WTC11 (cell line): ENCODE data around the gene U2AF2. TPM values are rescaled to one million over a fixed set of nuclear protein-coding genes. Genes with fewer than 3 reads are reported as not detected.

Experiments used
- ATAC-seq: fragments of 200-7000 bp; cut with Tn5 transposase; 2 replicates; pipeline ENCODE4 v1.10.0; 2021; ENCODE audit warnings: mild to moderate bottlenecking, moderate library complexity
- CTCF ChIA-PET: fragments of 300-600 bp; sonication (Branson Sonifier 250); formaldehyde crosslinking; loops from one replicate; lab custom pipeline; 2021; ENCODE audit warnings: antibody characterized with exemption; lab: Charles Lee
- POLR2A ChIA-PET: fragments of 350-600 bp; sonication (Branson Sonifier 250); formaldehyde crosslinking; loops from one replicate; lab custom pipeline; 2021; ENCODE audit warnings: antibody characterized with exemption; lab: Charles Lee
- DNase-seq: peaks from one replicate; pipeline ENCODE4 v3.0.0; 2021; ENCODE audit warnings: low spot score
- H3K27ac Mint-ChIP-seq: 2 replicates; pipeline ENCODE4 v1.8.0; 2021; ENCODE audit warnings: mixed read lengths
- H3K27me3 Mint-ChIP-seq: 2 replicates; pipeline ENCODE4 v1.8.0; 2021; ENCODE audit warnings: low read depth, mild to moderate bottlenecking, moderate library complexity, mixed read lengths
- H3K36me3 Mint-ChIP-seq: 2 replicates; pipeline ENCODE4 v1.8.0; 2021; ENCODE audit warnings: mixed read lengths
- H3K4me1 Mint-ChIP-seq: 2 replicates; pipeline ENCODE4 v1.8.0; 2022; ENCODE audit warnings: mixed read lengths
- H3K4me3 Mint-ChIP-seq: 2 replicates; pipeline ENCODE4 v1.8.0; 2021; ENCODE audit warnings: mild to moderate bottlenecking, moderate library complexity, mixed read lengths
- H3K9me3 Mint-ChIP-seq: 2 replicates; pipeline ENCODE4 v1.8.0; 2021; ENCODE audit warnings: mixed read lengths
- CDX4 ChIP-seq: fragments of 250-450 bp; sonication (Bioruptor Pico); IDR thresholded peaks from 2 replicates; pipeline ENCODE4 v1.9.0; 2021; ENCODE audit warnings: moderate library complexity, mild to moderate bottlenecking, inconsistent platforms, borderline replicate concordance
- CREM ChIP-seq: sonication (generic); formaldehyde crosslinking; IDR thresholded peaks from 2 replicates; pipeline ENCODE4 v1.8.1; 2022; ENCODE audit warnings: mild to moderate bottlenecking, missing genetic modification reagents, moderate library complexity
- CTCF ChIP-seq: fragments of 200-600 bp; IDR thresholded peaks from 2 replicates; pipeline ENCODE4 v1.8.0; 2022; ENCODE audit warnings: antibody characterized with exemption
- EMX1 ChIP-seq: fragments of 250-450 bp; sonication (Bioruptor Pico); IDR thresholded peaks from 2 replicates; pipeline ENCODE4 v1.8.0; 2021; ENCODE audit warnings: mild to moderate bottlenecking
- ESRRA ChIP-seq: sonication (generic); formaldehyde crosslinking; IDR thresholded peaks from 2 replicates; pipeline ENCODE4 v1.8.1; 2022; ENCODE audit warnings: mild to moderate bottlenecking, missing genetic modification reagents, borderline replicate concordance
- FOXP4 ChIP-seq: sonication (generic); formaldehyde crosslinking; IDR thresholded peaks from 2 replicates; pipeline ENCODE4 v1.8.0; 2022; ENCODE audit warnings: mild to moderate bottlenecking, missing genetic modification reagents
- NFATC4 ChIP-seq: fragments of 250-450 bp; sonication (Bioruptor Pico); IDR thresholded peaks from 2 replicates; pipeline ENCODE4 v1.9.0; 2021; ENCODE audit warnings: mild to moderate bottlenecking
- TP53 ChIP-seq: sonication (generic); formaldehyde crosslinking; IDR thresholded peaks from 2 replicates; pipeline ENCODE4 v1.8.1; 2023; ENCODE audit warnings: mild to moderate bottlenecking, missing genetic modification reagents
- ZNF121 ChIP-seq: sonication (generic); formaldehyde crosslinking; IDR thresholded peaks from 2 replicates; pipeline ENCODE4 v1.8.0; 2023; ENCODE audit warnings: missing genetic modification reagents
- ZNF138 ChIP-seq: sonication (generic); formaldehyde crosslinking; conservative IDR thresholded peaks from 2 replicates; pipeline ENCODE4 v1.8.1; 2022; ENCODE audit warnings: mild to moderate bottlenecking, moderate library complexity, missing genetic modification reagents
- ZNF396 ChIP-seq: fragments of 250-450 bp; sonication (Bioruptor Pico); IDR thresholded peaks from 2 replicates; pipeline ENCODE4 v1.8.0; 2021; ENCODE audit warnings: mild to moderate bottlenecking, moderate library complexity, borderline replicate concordance
- ZNF416 ChIP-seq: fragments of 250-450 bp; sonication (Bioruptor Pico); IDR thresholded peaks from 2 replicates; pipeline ENCODE4 v1.9.0; 2021; ENCODE audit warnings: mild to moderate bottlenecking, inconsistent platforms
- ZNF423 ChIP-seq: fragments of 250-450 bp; sonication (Bioruptor Pico); IDR thresholded peaks from 2 replicates; pipeline ENCODE4 v2.1.2; 2022; ENCODE audit warnings: mild to moderate bottlenecking, moderate library complexity
- total RNA-seq: library from RNA; stranded (reverse); gene quantifications from 3 replicates; pipeline ENCODE4 v1.2.3, GENCODE V29; 2021
- TF ChIP-seq, protein P1 (sequence below): fragments of 250-450 bp; sonication (Bioruptor Pico); IDR thresholded peaks from 2 replicates; pipeline ENCODE4 v2.1.2; 2022; ENCODE audit warnings: mild to moderate bottlenecking, moderate library complexity
- TF ChIP-seq, protein P2 (sequence below): sonication (generic); formaldehyde crosslinking; IDR thresholded peaks from 2 replicates; pipeline ENCODE4 v1.8.1; 2023; ENCODE audit warnings: mild to moderate bottlenecking, moderate library complexity, missing genetic modification reagents
- TF ChIP-seq, protein P3 (sequence below): fragments of 250-450 bp; sonication (Bioruptor Pico); IDR thresholded peaks from 2 replicates; pipeline ENCODE4 v1.9.0; 2021; ENCODE audit warnings: mild to moderate bottlenecking
- TF ChIP-seq, protein P4 (sequence below): sonication (generic); formaldehyde crosslinking; IDR thresholded peaks from 2 replicates; pipeline ENCODE4 v1.8.1; 2022; ENCODE audit warnings: mild to moderate bottlenecking, missing genetic modification reagents, moderate library complexity, borderline replicate concordance
- TF ChIP-seq, protein P5 (sequence below): sonication (generic); formaldehyde crosslinking; IDR thresholded peaks from 2 replicates; pipeline ENCODE4 v1.8.1; 2022; ENCODE audit warnings: low read depth, missing genetic modification reagents, borderline replicate concordance
- TF ChIP-seq, protein P6 (sequence below): sonication (generic); formaldehyde crosslinking; conservative IDR thresholded peaks from 2 replicates; pipeline ENCODE4 v1.8.1; 2023; ENCODE audit warnings: mild to moderate bottlenecking, low read depth, missing genetic modification reagents, moderate library complexity

U2AF2 gene
- total RNA-seq, 1 experiment from 2014 or later, result 302 TPM

DNA sequence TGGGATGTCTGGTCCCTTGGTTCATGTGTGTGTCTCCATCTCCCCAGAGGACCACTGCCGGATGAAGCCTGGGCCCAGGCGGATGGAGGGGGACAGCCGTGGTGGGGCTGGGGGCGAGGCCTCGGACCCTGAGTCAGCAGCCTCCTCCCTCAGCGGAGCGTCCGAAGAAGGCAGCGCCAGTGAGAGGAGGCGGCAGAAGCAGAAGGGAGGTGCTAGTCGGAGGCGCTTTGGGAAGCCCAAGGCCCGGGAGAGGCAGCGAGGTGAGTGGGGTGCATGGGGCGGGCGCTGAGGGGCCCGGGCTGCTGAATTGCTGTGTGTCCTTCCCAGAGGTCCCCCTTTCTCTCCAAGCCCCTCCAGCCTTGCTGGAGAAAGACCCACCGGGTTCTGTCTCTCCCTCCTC lies 3.6 kb upstream of the U2AF2 start:
- TF ChIP-seq ZNF416, result no peak
- no peak for TF ChIP-seq NFATC4 (CRISPR knock-in tag)
- TF ChIP-seq, protein P1, sequence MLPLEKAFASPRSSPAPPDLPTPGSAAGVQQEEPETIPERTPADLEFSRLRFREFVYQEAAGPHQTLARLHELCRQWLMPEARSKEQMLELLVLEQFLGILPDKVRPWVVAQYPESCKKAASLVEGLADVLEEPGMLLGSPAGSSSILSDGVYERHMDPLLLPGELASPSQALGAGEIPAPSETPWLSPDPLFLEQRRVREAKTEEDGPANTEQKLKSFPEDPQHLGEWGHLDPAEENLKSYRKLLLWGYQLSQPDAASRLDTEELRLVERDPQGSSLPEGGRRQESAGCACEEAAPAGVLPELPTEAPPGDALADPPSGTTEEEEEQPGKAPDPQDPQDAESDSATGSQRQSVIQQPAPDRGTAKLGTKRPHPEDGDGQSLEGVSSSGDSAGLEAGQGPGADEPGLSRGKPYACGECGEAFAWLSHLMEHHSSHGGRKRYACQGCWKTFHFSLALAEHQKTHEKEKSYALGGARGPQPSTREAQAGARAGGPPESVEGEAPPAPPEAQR (CRISPR knock-in tag), result no peak
- TF ChIP-seq, protein P2, sequence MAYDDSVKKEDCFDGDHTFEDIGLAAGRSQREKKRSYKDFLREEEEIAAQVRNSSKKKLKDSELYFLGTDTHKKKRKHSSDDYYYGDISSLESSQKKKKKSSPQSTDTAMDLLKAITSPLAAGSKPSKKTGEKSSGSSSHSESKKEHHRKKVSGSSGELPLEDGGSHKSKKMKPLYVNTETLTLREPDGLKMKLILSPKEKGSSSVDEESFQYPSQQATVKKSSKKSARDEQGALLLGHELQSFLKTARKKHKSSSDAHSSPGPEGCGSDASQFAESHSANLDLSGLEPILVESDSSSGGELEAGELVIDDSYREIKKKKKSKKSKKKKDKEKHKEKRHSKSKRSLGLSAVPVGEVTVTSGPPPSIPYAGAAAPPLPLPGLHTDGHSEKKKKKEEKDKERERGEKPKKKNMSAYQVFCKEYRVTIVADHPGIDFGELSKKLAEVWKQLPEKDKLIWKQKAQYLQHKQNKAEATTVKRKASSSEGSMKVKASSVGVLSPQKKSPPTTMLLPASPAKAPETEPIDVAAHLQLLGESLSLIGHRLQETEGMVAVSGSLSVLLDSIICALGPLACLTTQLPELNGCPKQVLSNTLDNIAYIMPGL (CRISPR knock-in tag), result no peak
- TF ChIP-seq ZNF121, result no peak
- TF ChIP-seq, protein P3, sequence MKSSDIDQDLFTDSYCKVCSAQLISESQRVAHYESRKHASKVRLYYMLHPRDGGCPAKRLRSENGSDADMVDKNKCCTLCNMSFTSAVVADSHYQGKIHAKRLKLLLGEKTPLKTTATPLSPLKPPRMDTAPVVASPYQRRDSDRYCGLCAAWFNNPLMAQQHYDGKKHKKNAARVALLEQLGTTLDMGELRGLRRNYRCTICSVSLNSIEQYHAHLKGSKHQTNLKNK (CRISPR knock-in tag), result no peak
- TF ChIP-seq, protein P4, sequence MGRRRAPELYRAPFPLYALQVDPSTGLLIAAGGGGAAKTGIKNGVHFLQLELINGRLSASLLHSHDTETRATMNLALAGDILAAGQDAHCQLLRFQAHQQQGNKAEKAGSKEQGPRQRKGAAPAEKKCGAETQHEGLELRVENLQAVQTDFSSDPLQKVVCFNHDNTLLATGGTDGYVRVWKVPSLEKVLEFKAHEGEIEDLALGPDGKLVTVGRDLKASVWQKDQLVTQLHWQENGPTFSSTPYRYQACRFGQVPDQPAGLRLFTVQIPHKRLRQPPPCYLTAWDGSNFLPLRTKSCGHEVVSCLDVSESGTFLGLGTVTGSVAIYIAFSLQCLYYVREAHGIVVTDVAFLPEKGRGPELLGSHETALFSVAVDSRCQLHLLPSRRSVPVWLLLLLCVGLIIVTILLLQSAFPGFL (CRISPR knock-in tag), result no peak
- TF ChIP-seq ESRRA (CRISPR knock-in tag), result no peak
- TF ChIP-seq ZNF396 (CRISPR knock-in tag), result no peak
- TF ChIP-seq ZNF138 (CRISPR knock-in tag), result no peak
- TF ChIP-seq TP53 (CRISPR knock-in tag), result no peak
- no peak for TF ChIP-seq CTCF
- no peak for TF ChIP-seq EMX1 (CRISPR knock-in tag)
- TF ChIP-seq FOXP4 (CRISPR knock-in tag), result no peak
- no peak for TF ChIP-seq CDX4
- TF ChIP-seq, protein P5, sequence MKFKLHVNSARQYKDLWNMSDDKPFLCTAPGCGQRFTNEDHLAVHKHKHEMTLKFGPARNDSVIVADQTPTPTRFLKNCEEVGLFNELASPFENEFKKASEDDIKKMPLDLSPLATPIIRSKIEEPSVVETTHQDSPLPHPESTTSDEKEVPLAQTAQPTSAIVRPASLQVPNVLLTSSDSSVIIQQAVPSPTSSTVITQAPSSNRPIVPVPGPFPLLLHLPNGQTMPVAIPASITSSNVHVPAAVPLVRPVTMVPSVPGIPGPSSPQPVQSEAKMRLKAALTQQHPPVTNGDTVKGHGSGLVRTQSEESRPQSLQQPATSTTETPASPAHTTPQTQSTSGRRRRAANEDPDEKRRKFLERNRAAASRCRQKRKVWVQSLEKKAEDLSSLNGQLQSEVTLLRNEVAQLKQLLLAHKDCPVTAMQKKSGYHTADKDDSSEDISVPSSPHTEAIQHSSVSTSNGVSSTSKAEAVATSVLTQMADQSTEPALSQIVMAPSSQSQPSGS, result no peak
- TF ChIP-seq, protein P6, sequence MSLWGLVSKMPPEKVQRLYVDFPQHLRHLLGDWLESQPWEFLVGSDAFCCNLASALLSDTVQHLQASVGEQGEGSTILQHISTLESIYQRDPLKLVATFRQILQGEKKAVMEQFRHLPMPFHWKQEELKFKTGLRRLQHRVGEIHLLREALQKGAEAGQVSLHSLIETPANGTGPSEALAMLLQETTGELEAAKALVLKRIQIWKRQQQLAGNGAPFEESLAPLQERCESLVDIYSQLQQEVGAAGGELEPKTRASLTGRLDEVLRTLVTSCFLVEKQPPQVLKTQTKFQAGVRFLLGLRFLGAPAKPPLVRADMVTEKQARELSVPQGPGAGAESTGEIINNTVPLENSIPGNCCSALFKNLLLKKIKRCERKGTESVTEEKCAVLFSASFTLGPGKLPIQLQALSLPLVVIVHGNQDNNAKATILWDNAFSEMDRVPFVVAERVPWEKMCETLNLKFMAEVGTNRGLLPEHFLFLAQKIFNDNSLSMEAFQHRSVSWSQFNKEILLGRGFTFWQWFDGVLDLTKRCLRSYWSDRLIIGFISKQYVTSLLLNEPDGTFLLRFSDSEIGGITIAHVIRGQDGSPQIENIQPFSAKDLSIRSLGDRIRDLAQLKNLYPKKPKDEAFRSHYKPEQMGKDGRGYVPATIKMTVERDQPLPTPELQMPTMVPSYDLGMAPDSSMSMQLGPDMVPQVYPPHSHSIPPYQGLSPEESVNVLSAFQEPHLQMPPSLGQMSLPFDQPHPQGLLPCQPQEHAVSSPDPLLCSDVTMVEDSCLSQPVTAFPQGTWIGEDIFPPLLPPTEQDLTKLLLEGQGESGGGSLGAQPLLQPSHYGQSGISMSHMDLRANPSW (CRISPR knock-in tag), result no peak
- TF ChIP-seq ZNF423 (CRISPR knock-in tag), result no peak
- TF ChIP-seq CREM (CRISPR knock-in tag), result no peak
- Mint-ChIP-seq H3K27me3 (peaks cover 3% of the 10 kb centered on the region; the same call in 1 of the 2 replicates), H3K27ac (no peak overlapping the region), H3K4me1 (peaks cover 21% of the 10 kb centered on the region), H3K36me3 (peaks cover 15% of the 10 kb centered on the region), H3K4me3 (peak overlapping the region; percentile 18; the same call in 1 of the 2 replicates), H3K9me3 (no peaks in the 10 kb centered on the region)
- POLR2A ChIA-PET, result no interaction called here
- no peak for DNase-seq
- CTCF ChIA-PET, result interaction anchor here (2.2 kb wide), 1 partner anchor 20 kb away, joined by 33 read pairs; no protein-coding TSS in a partner anchor
- no peak for ATAC-seq
